HG03521 (cell line): Measurements from ENCODE around the gene XRCC4.

Experiments used
- ATAC-seq: cut with Tn5 transposase; IDR thresholded peaks from one replicate; pipeline ENCODE4 v1.9.1; 2021; ENCODE audit warnings: mild to moderate bottlenecking, moderate library complexity; ENCODE audit not compliant: unreplicated experiment

Gene XRCC4

DNA sequence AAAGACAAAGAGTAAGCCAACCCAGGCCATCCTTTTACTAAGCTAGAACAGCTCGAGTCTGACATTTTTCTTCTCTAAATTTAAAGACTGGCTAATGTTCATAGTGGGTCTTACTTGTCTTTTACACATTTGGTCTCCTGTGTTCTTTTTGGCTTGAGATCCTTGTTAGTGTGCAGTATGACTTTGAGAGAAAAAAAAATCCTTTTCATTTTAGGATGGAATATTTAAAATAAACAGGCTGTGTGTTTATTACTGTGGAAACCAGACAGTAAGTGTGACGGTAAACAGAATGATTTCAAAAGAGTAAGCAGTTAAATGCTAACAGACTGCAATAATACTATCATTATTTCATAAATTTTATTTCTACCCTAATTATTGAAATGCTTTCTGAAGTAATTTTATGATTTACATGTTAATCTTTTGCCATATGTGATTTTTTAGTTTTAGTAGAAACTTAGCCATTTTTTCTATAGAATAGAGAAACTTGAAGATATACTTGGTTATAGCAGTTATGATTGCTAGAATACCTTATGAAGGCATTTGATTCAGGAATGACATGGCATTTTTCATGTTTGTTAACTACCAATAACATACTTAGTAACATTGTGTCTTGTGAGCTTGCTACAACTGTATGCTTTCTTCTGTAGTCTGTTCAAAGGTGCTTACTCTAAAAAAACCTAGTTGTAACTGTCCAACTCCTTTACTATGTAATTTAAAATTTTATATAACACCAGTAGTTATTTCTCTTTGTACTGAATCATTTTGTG is 92.4 kb downstream of the XRCC4 start:
- no peak for ATAC-seq

DNA sequence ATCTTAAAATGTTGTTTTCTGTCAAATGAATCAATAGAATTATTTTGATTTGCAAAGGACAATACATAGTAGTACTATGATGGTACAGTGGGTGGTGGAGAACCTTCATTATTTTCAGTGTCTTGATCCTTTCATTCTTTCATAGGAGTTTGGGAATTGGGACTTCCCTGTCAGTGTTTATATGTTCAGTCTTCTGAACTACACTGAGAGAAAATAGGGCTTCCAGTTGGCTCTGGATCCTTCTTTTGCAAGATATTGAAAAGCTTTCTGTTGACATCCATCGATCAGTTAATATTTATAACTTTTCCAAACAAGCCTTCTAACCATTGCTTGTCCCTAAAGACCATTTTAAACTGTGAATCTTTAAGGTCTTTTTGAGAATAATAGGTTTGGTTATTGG is 94.7 kb downstream of the XRCC4 start:
- no peak for ATAC-seq

GRCh38 chr5:83172655-83173054 is 95.3 kb downstream of the XRCC4 start:
- no peak for ATAC-seq

GRCh38 chr5:83173826-83174225 is 96.5 kb downstream of the XRCC4 start:
- ATAC-seq = no peak

- ATAC-seq = no peak
Measured at GRCh38 chr5:83177803-83178202, 100.5 kb downstream of the XRCC4 start.

DNA sequence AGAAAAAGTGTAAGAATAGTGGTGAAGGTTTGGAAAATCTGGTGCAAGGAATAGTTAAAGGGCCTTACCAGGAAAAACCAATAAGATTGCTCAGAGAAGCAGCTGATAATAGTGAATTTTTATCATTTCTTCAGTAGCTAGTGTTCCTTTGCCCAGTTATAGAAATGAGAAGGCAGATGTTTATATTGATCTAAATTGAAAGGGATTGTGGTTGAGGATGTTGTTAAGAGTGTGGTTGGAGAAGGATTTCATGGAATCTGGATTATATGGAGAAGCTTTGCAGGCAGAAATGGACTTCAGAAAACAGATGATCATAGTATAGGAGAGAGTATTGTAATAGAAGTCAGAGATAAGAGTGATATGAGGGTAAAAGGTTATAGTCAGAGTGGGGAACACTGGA is 102.6 kb downstream of the XRCC4 start:
- no peak for ATAC-seq

DNA sequence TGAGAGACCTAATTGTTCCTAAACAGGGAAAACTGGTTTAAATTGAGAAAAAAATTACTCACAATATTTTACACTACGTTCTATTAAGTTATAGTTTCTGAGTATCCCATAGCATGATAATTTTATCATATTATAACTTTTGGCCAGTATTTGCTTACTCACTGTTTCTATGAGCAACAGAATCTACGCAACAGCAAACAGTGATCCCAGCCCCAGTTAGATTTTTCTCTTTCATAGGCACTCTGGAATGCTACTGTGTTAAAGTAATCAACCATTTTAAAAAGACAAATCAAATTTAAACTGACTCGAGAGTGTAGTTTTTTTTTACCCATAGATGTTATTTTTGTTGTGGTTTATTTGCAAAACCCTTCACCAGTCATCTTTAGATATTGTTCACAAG is 107.2 kb downstream of the XRCC4 start:
- no peak for ATAC-seq

DNA sequence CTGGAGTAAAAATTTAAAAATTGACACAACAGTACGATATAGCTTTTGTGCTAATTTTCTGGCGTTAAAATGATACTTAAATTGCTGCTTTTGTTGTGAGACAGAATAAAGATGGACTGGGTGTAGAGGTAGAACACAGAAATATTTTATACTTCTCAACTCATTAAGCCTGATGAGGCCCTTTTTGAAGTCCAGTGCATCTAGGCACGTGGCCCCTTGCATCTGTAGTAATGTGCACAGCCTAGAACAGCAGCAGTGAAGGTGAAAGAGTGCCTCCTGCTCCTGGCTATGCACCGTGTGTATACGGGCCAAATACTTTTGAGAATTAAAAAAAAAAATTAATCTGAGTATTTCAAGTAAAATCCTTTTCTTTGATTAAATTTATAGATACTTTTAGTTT is 115.6 kb downstream of the XRCC4 start:
- ATAC-seq = no peak

DNA sequence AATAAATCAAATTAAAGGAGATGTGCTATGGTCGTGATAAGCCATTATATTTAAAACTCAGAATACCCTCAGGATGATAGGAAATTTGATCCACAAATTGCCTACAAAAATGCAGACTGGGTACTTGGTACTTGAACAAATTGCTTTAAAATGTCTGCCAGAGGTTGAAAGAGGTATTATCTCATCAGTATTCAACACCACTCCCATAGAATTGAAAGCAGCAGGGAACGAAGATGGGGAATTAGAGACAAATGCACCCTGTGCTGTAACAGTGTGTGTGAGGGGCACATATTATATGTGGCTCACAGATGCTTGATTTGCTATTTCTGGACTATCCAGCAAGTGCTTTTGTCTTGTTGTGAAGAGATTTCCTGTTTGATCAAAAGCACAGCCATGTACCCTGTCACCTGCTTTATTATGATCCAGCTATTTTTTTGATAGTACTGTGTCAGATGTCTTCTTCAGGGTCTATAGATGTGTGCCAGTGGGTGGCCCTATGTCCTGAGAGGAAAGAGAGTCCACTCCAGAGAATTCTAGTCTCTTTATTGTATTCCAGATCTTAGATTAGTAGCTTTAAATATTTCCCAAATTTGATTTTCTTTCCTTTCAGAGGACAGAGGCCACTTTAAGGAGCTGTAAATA is 120.1 kb downstream of the XRCC4 start:
- ATAC-seq = no peak

- no peak for ATAC-seq
Measured at GRCh38 chr5:83199126-83199525, 121.8 kb downstream of the XRCC4 start.

- ATAC-seq = no peak
Measured at GRCh38 chr5:83204651-83205050, 127.3 kb downstream of the XRCC4 start.

- no peak for ATAC-seq
Measured at GRCh38 chr5:83209963-83210362, 132.6 kb downstream of the XRCC4 start.

DNA sequence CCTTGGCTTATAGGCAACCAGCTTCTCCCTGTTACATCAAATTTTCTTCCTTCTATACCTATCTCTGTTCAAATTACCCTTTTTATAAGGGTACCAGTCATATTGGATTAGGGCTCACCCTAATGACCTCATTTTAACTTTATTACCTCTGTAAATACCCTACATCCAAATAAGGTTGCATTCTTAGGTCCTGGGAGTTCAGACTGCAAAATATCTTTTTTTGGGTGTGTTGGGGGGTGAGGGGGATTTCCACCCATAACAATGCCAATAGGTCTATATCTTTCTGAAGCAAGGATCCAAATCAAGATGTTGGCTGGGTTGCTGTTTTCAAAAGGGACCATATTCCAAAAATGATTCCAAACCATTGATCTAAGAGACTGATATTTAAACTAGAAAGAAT is 141.7 kb downstream of the XRCC4 start:
- no peak for ATAC-seq

GRCh38 chr5:83219495-83219894 is 142.1 kb downstream of the XRCC4 start:
- ATAC-seq = no peak

GRCh38 chr5:83220331-83220730 is 143.0 kb downstream of the XRCC4 start:
- ATAC-seq = no peak

- ATAC-seq = no peak
Measured at GRCh38 chr5:83222906-83223305, 145.6 kb downstream of the XRCC4 start.

GRCh38 chr5:83227611-83228010 is 150.3 kb downstream of the XRCC4 start:
- ATAC-seq = no peak

DNA sequence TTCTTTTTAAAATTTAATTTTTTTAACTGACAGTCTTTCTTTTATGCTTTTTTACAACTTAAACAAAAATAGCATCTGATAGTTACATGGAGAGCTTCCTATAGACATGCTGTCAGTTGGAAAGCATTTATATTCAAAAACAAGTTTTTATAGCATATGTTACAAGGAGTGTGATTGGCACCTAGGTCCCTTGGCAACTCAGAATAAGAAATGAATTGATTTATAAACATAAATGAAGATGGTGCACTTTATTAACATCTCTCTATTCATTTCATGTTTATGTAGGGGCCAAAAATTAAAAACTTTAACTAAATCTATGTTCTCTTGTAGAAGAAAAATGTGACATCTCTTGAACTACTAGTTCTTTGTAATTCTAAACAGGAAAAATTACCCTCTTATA is 153.2 kb downstream of the XRCC4 start:
- no peak for ATAC-seq

- ATAC-seq = no peak
Measured at GRCh38 chr5:83244516-83244915, 167.2 kb downstream of the XRCC4 start.

DNA sequence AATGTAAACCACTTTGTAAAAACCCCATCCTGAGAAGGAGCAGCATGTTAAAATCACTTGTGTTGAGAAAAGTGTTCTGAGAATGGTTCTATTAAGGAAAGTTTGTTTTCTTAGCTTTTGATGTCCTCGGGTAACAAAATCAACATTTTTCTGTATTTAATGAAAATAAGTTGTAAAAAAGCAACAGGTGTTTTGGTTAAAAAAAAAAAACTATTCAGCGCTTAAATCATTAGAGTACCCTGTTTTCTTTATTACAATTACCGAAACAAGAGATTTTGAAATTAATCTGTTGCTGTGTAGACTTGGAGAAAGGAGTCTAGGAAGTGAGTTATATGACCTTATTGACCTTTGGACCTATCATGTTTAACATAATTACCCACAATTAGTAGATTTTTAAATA is 167.7 kb downstream of the XRCC4 start:
- no peak for ATAC-seq

DNA sequence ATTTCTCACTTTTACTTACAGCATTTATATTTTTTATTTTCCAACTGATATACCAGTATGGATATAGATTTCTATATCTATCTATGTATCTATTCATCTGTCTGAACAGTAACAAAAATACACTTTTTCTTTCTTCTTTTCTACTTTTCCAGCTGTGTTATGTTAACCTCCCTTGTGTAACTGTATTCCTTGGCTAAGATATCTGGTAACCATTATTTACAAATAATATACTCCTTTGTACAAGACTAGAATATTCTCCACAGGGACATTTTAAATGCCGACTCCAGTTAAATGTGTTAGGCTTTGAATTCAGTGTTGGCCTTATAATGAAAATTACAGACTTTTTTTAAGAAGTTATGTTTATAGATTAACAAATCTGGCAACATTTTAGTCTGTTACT is 168.7 kb downstream of the XRCC4 start:
- no peak for ATAC-seq

GRCh38 chr5:83249156-83249555 is 171.8 kb downstream of the XRCC4 start:
- ATAC-seq = no peak

- no peak for ATAC-seq
Measured at GRCh38 chr5:83251849-83252248, 174.5 kb downstream of the XRCC4 start.
